HEK293 (cell line): ENCODE data around the gene STAT3.

Source experiments
- GLIS2 ChIP-seq: fragments of 450-650 bp; formaldehyde crosslinking; IDR thresholded peaks from 2 replicates; pipeline ENCODE4 v1.5.1; 2016; ENCODE audit warnings: missing biosample characterization, missing genetic modification characterization
- MYNN ChIP-seq: fragments of 450-650 bp; formaldehyde crosslinking; IDR thresholded peaks from 2 replicates; pipeline ENCODE4 v1.5.1; 2016; ENCODE audit warnings: missing biosample characterization, missing genetic modification characterization, borderline replicate concordance
- PATZ1 ChIP-seq: fragments of 450-650 bp; formaldehyde crosslinking; IDR thresholded peaks from 2 replicates; pipeline ENCODE4 v1.5.1; 2016; ENCODE audit warnings: missing biosample characterization, missing genetic modification characterization
- TRIM28 ChIP-seq: IDR thresholded peaks from 2 replicates; pipeline ENCODE4 v1.6.1; 2011; ENCODE audit warnings: low read length, control low read depth, borderline replicate concordance
- ZBTB11 ChIP-seq: fragments of 450-650 bp; formaldehyde crosslinking; conservative IDR thresholded peaks from 2 replicates; pipeline ENCODE4 v1.5.1; 2016; ENCODE audit warnings: low read depth, missing biosample characterization, missing genetic modification characterization
- ZBTB21 ChIP-seq: fragments of 450-650 bp; formaldehyde crosslinking; IDR thresholded peaks from 2 replicates; pipeline ENCODE4 v1.5.1; 2017; ENCODE audit warnings: missing biosample characterization, missing genetic modification characterization
- ZNF140 ChIP-seq: fragments of 450-650 bp; formaldehyde crosslinking; IDR thresholded peaks from 2 replicates; pipeline ENCODE4 v1.5.1; 2016; ENCODE audit warnings: missing biosample characterization, missing genetic modification characterization
- ZNF146 ChIP-seq: fragments of 450-650 bp; formaldehyde crosslinking; IDR thresholded peaks from 2 replicates; pipeline ENCODE4 v1.5.1; 2016; ENCODE audit warnings: missing biosample characterization, missing genetic modification characterization
- ZNF157 ChIP-seq: fragments of 450-650 bp; formaldehyde crosslinking; IDR thresholded peaks from 2 replicates; pipeline ENCODE4 v1.5.1; 2016; ENCODE audit warnings: missing biosample characterization, missing genetic modification characterization
- ZNF175 ChIP-seq: fragments of 450-650 bp; formaldehyde crosslinking; IDR thresholded peaks from 2 replicates; pipeline ENCODE4 v1.5.1; 2016; ENCODE audit warnings: missing biosample characterization, missing genetic modification characterization
- ZNF202 ChIP-seq: fragments of 450-650 bp; formaldehyde crosslinking; IDR thresholded peaks from 2 replicates; pipeline ENCODE4 v1.5.1; 2016; ENCODE audit warnings: missing biosample characterization, missing genetic modification characterization, borderline replicate concordance
- ZNF239 ChIP-seq: fragments of 450-650 bp; formaldehyde crosslinking; IDR thresholded peaks from 2 replicates; pipeline ENCODE4 v1.5.1; 2016; ENCODE audit warnings: missing biosample characterization, missing genetic modification characterization
- ZNF302 ChIP-seq: fragments of 450-650 bp; formaldehyde crosslinking; IDR thresholded peaks from 2 replicates; pipeline ENCODE4 v1.5.1; 2016; ENCODE audit warnings: missing biosample characterization, missing genetic modification characterization, low read depth
- ZNF311 ChIP-seq: fragments of 450-650 bp; formaldehyde crosslinking; IDR thresholded peaks from 2 replicates; pipeline ENCODE4 v1.5.1; 2017; ENCODE audit warnings: missing biosample characterization, missing genetic modification characterization, borderline replicate concordance
- ZNF341 ChIP-seq: fragments of 450-650 bp; formaldehyde crosslinking; IDR thresholded peaks from 2 replicates; pipeline ENCODE4; 2016; ENCODE audit warnings: low read depth, missing biosample characterization, missing genetic modification characterization
- ZNF398 ChIP-seq: fragments of 450-650 bp; formaldehyde crosslinking; IDR thresholded peaks from 2 replicates; pipeline ENCODE4 v1.5.1; 2017; ENCODE audit warnings: missing biosample characterization, missing genetic modification characterization
- ZNF571 ChIP-seq: fragments of 450-650 bp; formaldehyde crosslinking; IDR thresholded peaks from 2 replicates; pipeline ENCODE4 v1.5.0; 2017; ENCODE audit warnings: missing biosample characterization, missing genetic modification characterization
- ZNF585B ChIP-seq: fragments of 450-650 bp; formaldehyde crosslinking; IDR thresholded peaks from 2 replicates; pipeline ENCODE4 v1.5.1; 2016; ENCODE audit warnings: missing biosample characterization, missing genetic modification characterization
- ZSCAN30 ChIP-seq: fragments of 450-650 bp; IDR thresholded peaks from 2 replicates; pipeline ENCODE4 v1.5.1; 2018; ENCODE audit warnings: missing biosample characterization, mild to moderate bottlenecking, missing genetic modification characterization, moderate library complexity
- TF ChIP-seq, protein P1 (sequence below): fragments of 450-650 bp; formaldehyde crosslinking; IDR thresholded peaks from 2 replicates; pipeline ENCODE4 v1.5.1; 2016; ENCODE audit warnings: missing biosample characterization, missing genetic modification characterization
- TF ChIP-seq, protein P2 (sequence below): fragments of 450-650 bp; formaldehyde crosslinking; optimal IDR thresholded peaks from 2 replicates; pipeline ENCODE3; 2016; ENCODE audit warnings: missing biosample characterization, mild to moderate bottlenecking, missing genetic modification characterization
- TF ChIP-seq, protein P3 (sequence below): fragments of 450-650 bp; formaldehyde crosslinking; IDR thresholded peaks from 2 replicates; pipeline ENCODE4 v1.5.1; 2016; ENCODE audit warnings: missing biosample characterization, missing genetic modification characterization
- TF ChIP-seq, protein P4 (sequence below): fragments of 450-650 bp; formaldehyde crosslinking; IDR thresholded peaks from 2 replicates; pipeline ENCODE4 v1.5.1; 2016; ENCODE audit warnings: missing biosample characterization, missing genetic modification characterization
- TF ChIP-seq, protein P5 (sequence below): fragments of 450-650 bp; formaldehyde crosslinking; IDR thresholded peaks from 2 replicates; pipeline ENCODE4 v1.5.1; 2016; ENCODE audit warnings: missing biosample characterization, missing genetic modification characterization

STAT3 gene

DNA sequence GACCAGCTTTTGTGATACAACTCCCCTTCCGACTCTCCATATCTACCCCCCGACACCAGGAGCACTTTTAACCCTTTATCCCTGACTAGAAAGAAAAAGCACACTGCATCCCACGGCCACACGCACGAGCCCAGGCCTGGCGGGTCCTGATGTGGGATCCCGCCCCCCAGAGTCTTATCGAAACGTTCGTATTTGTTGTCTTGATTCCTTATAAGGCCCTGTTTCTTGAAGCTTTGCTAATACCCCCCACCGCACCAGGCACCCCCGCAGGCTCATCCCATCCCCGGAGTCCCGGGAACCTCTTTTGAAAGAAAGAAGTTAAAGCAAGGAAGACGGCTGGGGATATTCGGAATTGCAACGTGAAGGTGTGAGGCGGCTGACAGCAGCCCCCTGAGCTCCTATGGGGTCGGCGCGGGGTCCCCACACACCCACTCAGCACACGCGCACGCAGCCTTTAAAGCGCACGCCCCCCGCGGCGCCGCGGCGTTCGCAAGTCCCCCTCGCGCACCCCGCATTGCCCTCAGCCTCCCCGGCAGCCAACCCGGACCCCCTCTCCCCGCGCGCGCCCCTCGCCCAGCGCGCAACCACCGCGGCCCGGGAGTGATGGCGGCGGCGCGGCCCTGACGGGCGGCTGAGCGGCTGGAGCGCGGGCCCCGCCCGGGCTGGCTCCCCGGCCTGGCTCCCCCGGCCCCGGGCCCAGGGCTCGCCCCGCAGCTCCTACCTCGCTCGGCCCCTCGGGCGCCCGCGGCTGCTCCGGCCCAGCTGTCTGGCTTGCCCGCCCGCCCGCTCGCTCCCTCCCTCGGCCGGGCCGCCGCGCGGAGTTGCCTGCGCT is 112.5 kb downstream of the STAT3 start (continued):
- TF ChIP-seq, protein P1, sequence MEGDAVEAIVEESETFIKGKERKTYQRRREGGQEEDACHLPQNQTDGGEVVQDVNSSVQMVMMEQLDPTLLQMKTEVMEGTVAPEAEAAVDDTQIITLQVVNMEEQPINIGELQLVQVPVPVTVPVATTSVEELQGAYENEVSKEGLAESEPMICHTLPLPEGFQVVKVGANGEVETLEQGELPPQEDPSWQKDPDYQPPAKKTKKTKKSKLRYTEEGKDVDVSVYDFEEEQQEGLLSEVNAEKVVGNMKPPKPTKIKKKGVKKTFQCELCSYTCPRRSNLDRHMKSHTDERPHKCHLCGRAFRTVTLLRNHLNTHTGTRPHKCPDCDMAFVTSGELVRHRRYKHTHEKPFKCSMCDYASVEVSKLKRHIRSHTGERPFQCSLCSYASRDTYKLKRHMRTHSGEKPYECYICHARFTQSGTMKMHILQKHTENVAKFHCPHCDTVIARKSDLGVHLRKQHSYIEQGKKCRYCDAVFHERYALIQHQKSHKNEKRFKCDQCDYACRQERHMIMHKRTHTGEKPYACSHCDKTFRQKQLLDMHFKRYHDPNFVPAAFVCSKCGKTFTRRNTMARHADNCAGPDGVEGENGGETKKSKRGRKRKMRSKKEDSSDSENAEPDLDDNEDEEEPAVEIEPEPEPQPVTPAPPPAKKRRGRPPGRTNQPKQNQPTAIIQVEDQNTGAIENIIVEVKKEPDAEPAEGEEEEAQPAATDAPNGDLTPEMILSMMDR = no peak
- TF ChIP-seq ZNF202 (tag by site-specific recombination) (no peak), ZNF571 (tag by site-specific recombination) (no peak), ZNF239 (tag by site-specific recombination) (no peak), MYNN (tag by site-specific recombination) (no peak), ZNF302 (tag by site-specific recombination) (no peak), ZNF311 (tag by site-specific recombination) (no peak), ZBTB11 (peak; percentile 30; the same call in 1 of the 2 replicates), ZNF175 (no peak), GLIS2 (tag by site-specific recombination) (peak; percentile 93), ZNF146 (tag by site-specific recombination) (no peak), ZBTB21 (tag by site-specific recombination) (no peak), ZNF398 (tag by site-specific recombination) (peak; percentile 49; the same call in 1 of the 2 replicates), ZNF585B (no peak), ZSCAN30 (tag by site-specific recombination) (no peak), TRIM28 (no peak), PATZ1 (peak; percentile 81), ZNF140 (tag by site-specific recombination) (no peak), ZNF157 (no peak), ZNF341 (tag by site-specific recombination) (peak; percentile 90)
- TF ChIP-seq, protein P2, sequence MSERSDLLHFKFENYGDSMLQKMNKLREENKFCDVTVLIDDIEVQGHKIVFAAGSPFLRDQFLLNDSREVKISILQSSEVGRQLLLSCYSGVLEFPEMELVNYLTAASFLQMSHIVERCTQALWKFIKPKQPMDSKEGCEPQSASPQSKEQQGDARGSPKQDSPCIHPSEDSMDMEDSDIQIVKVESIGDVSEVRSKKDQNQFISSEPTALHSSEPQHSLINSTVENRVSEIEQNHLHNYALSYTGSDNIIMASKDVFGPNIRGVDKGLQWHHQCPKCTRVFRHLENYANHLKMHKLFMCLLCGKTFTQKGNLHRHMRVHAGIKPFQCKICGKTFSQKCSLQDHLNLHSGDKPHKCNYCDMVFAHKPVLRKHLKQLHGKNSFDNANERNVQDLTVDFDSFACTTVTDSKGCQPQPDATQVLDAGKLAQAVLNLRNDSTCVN (tag by site-specific recombination) = peak; percentile 67
- TF ChIP-seq, protein P3, sequence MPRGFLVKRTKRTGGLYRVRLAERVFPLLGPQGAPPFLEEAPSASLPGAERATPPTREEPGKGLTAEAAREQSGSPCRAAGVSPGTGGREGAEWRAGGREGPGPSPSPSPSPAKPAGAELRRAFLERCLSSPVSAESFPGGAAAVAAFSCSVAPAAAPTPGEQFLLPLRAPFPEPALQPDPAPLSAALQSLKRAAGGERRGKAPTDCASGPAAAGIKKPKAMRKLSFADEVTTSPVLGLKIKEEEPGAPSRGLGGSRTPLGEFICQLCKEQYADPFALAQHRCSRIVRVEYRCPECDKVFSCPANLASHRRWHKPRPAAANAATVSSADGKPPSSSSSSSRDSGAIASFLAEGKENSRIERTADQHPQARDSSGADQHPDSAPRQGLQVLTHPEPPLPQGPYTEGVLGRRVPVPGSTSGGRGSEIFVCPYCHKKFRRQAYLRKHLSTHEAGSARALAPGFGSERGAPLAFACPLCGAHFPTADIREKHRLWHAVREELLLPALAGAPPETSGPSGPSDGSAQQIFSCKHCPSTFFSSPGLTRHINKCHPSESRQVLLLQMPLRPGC (tag by site-specific recombination) = no peak
- TF ChIP-seq, protein P4, sequence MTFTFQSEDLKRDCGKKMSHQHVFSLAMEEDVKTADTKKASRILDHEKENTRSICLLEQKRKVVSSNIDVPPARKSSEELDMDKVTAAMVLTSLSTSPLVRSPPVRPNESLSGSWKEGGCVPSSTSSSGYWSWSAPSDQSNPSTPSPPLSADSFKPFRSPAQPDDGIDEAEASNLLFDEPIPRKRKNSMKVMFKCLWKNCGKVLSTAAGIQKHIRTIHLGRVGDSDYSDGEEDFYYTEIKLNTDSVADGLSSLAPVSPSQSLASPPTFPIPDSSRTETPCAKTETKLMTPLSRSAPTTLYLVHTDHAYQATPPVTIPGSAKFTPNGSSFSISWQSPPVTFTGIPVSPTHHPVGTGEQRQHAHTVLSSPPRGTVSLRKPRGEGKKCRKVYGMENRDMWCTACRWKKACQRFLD (tag by site-specific recombination) = no peak
- TF ChIP-seq, protein P5, sequence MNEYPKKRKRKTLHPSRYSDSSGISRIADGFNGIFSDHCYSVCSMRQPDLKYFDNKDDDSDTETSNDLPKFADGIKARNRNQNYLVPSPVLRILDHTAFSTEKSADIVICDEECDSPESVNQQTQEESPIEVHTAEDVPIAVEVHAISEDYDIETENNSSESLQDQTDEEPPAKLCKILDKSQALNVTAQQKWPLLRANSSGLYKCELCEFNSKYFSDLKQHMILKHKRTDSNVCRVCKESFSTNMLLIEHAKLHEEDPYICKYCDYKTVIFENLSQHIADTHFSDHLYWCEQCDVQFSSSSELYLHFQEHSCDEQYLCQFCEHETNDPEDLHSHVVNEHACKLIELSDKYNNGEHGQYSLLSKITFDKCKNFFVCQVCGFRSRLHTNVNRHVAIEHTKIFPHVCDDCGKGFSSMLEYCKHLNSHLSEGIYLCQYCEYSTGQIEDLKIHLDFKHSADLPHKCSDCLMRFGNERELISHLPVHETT (tag by site-specific recombination) = no peak
